ENCODE results near the gene GGACT. TPM values are rescaled to one million over a fixed set of nuclear protein-coding genes. Genes with fewer than 3 reads are reported as not detected.

Gene GGACT
- polyA plus RNA-seq, 1 experiment: 7.6 TPM

- H3K27ac ChIP-seq (ENCODE audit: low read depth, low read length): no peak overlapping the region
- DNase-seq (ENCODE audit: low read depth, low spot score): no peak
- ChIA-PET POLR2A (interaction anchor here (0.6 kb wide), 1 partner anchor 459 kb away, joined by 7 read pairs; no protein-coding TSS in a partner anchor), CTCF (interaction anchor here (0.6 to 7.9 kb wide), 16 partner anchors 13 to 857 kb away, joined by 3 to 56 read pairs (median 4); no protein-coding TSS in a partner anchor)
- no peak for TF ChIP-seq CTCF (IDR thresholded peaks at IDR 0.05; ENCODE audit: low read depth, low read length)
- H3K27me3 ChIP-seq (ENCODE audit: control insufficient read depth, insufficient read depth, low read length): no peaks in the 10 kb centered on the region
- H3K9me3 ChIP-seq (ENCODE audit: control insufficient read depth, insufficient read depth, low read length): peaks cover 3% of the 10 kb centered on the region; the same call in 1 of the 2 replicates
- H3K4me3 ChIP-seq (ENCODE audit: low read depth, low read length): no peak overlapping the region
These were observed 74.5 kb downstream of the GGACT start for GRCh38 chr13:100513987-100514670.

GRCh38 chr13:100513171-100513570 lies 75.4 kb downstream of the GGACT start:
- CTCF ChIA-PET: interaction anchor here (2.4 to 7.9 kb wide), 4 partner anchors 280 to 856 kb away, joined by 10 to 56 read pairs (median 14); no protein-coding TSS in a partner anchor
- no peak overlapping the region for H3K4me3 ChIP-seq (ENCODE audit: low read depth, low read length)
- TF ChIP-seq CTCF (IDR thresholded peaks at IDR 0.05; ENCODE audit: low read depth, low read length): no peak
- H3K9me3 ChIP-seq (ENCODE audit: control insufficient read depth, insufficient read depth, low read length): peaks cover 3% of the 10 kb centered on the region; the same call in 1 of the 2 replicates
- DNase-seq (ENCODE audit: low read depth, low spot score): no peak
- no peak overlapping the region for H3K27ac ChIP-seq (ENCODE audit: low read depth, low read length)
- no peaks in the 10 kb centered on the region for H3K27me3 ChIP-seq (ENCODE audit: control insufficient read depth, insufficient read depth, low read length)
- POLR2A ChIA-PET: no interaction called here

GRCh38 chr13:100512422-100512821 lies 76.2 kb downstream of the GGACT start:
- no peak for TF ChIP-seq CTCF (IDR thresholded peaks at IDR 0.05; ENCODE audit: low read depth, low read length)
- POLR2A ChIA-PET: no interaction called here
- Histone ChIP-seq H3K9me3 (ENCODE audit: control insufficient read depth, insufficient read depth, low read length) (peaks cover 3% of the 10 kb centered on the region; the same call in 1 of the 2 replicates), H3K27me3 (ENCODE audit: control insufficient read depth, insufficient read depth, low read length) (no peaks in the 10 kb centered on the region), H3K4me3 (ENCODE audit: low read depth, low read length) (no peak overlapping the region), H3K27ac (ENCODE audit: low read depth, low read length) (no peak overlapping the region)
- CTCF ChIA-PET: interaction anchor here (7.9 kb wide), 1 partner anchor 596 kb away, joined by 56 read pairs; no protein-coding TSS in a partner anchor
- no peak for DNase-seq (ENCODE audit: low read depth, low spot score)

GRCh38 chr13:100511466-100511865 lies 77.1 kb downstream of the GGACT start:
- ChIA-PET POLR2A (no interaction called here), CTCF (interaction anchor here (2.2 kb wide), 1 partner anchor 595 kb away, joined by 7 read pairs; no protein-coding TSS in a partner anchor)
- peaks cover 3% of the 10 kb centered on the region; the same call in 1 of the 2 replicates for H3K9me3 ChIP-seq (ENCODE audit: control insufficient read depth, insufficient read depth, low read length)
- no peak overlapping the region for H3K4me3 ChIP-seq (ENCODE audit: low read depth, low read length)
- DNase-seq (ENCODE audit: low read depth, low spot score): no peak
- H3K27me3 ChIP-seq (ENCODE audit: control insufficient read depth, insufficient read depth, low read length): no peaks in the 10 kb centered on the region
- H3K27ac ChIP-seq (ENCODE audit: low read depth, low read length): no peak overlapping the region
- no peak for TF ChIP-seq CTCF (IDR thresholded peaks at IDR 0.05; ENCODE audit: low read depth, low read length)

Data from AG04450 (cell line).